H1 (cell line): ENCODE results near the gene MUS81. TPM values are rescaled to one million over a fixed set of nuclear protein-coding genes. Genes with fewer than 3 reads are reported as not detected.

Experiments
- ATF2 ChIP-seq: IDR thresholded peaks from 2 replicates; pipeline ENCODE4 v1.6.1; 2012; ENCODE audit warnings: low read length, inconsistent platforms
- FOSL1 ChIP-seq: IDR thresholded peaks from 2 replicates; pipeline ENCODE4 v1.6.1; 2011; ENCODE audit warnings: mild to moderate bottlenecking, low read depth, low read length, moderate library complexity; ENCODE audit not compliant: insufficient read depth
- MAX ChIP-seq: IDR thresholded peaks from 2 replicates; pipeline ENCODE4 v1.6.1; 2012; ENCODE audit warnings: inconsistent platforms
- NRF1 ChIP-seq: IDR thresholded peaks from 2 replicates; pipeline ENCODE4 v1.6.1; 2011; ENCODE audit warnings: mild to moderate bottlenecking, low read depth, low read length, improper control_type of control experiment
- RXRA ChIP-seq: IDR thresholded peaks from 2 replicates; pipeline ENCODE4 v1.6.1; 2011; ENCODE audit warnings: low read depth, mild to moderate bottlenecking, low read length, moderate library complexity; ENCODE audit not compliant: insufficient read depth
- SAP30 ChIP-seq: fragments of 300-600 bp; sonication (generic); IDR thresholded peaks from 2 replicates; pipeline ENCODE4 v1.7.1; 2012; ENCODE audit warnings: low read length, moderate library complexity, mild to moderate bottlenecking, inconsistent platforms; ENCODE audit not compliant: insufficient read depth, insufficient replicate concordance
- SRF ChIP-seq: IDR thresholded peaks from 2 replicates; pipeline ENCODE4 v1.6.1; 2011; ENCODE audit warnings: mild to moderate bottlenecking, low read depth, low read length, moderate library complexity
- TAF1 ChIP-seq: IDR thresholded peaks from 2 replicates; pipeline ENCODE4 v1.6.1; 2011; ENCODE audit warnings: mild to moderate bottlenecking, low read depth, low read length
- TCF12 ChIP-seq: IDR thresholded peaks from 2 replicates; pipeline ENCODE4 v1.6.1; 2011; ENCODE audit warnings: low read depth, mild to moderate bottlenecking, low read length
- polyA plus RNA-seq, 7 experiments: library from polyadenylated mRNA; depleted of rRNA in 3 of 7; stranded (reverse) in 5 of 7; unstranded in 2 of 7; fragments of >200 nt in 5 of 7; fragments of 200-250 nt in 2 of 7; gene quantifications; 1 replicate in 5 of 7; 2 replicates in 1 of 7; 4 replicates in 1 of 7; pipeline versions ENCODE4 v1.2.1 to v1.2.3, GENCODE V29; 2011 to 2013; ENCODE audit warnings: missing spikeins in 2 of 7, mixed read lengths in 2 of 7
- total RNA-seq: library from RNA; stranded (reverse); fragmentation: NEBNext Ultra II Directional; extraction: Animal tissue kit (Norgen Biotek cat#: 25700); gene quantifications from 2 replicates; pipeline ENCODE4 v1.2.1, GENCODE V29; 2021
- TF ChIP-seq, protein P1 (sequence below): fragments of 300-600 bp; sonication (generic); IDR thresholded peaks from 2 replicates; pipeline ENCODE4 v1.7.1; 2012; ENCODE audit warnings: low read length, moderate library complexity, mild to moderate bottlenecking, inconsistent platforms; ENCODE audit not compliant: insufficient replicate concordance

Gene MUS81
- total and polyA plus RNA-seq, 2 of the 8 experiments (the other 6 are each of a cell fraction or from before 2014, with no cell fraction given), result 30.2 to 31.5 TPM

DNA sequence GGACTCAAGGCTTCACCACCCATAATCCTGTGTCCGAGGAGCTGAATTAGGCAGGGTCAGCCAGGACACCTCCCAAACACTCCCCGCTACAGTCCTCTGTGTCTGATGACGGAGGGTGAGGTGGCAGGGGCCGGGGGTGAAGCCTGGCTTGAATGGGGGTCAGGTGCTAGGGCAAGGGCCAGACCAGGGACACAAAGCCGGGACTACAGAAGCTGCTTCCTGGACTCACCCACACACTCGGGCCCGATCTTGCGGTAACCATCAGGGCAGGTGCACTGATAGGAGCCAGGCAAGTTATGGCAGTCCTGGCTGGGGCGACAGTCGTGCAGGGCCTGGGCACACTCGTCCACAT is 10.1 kb downstream of the MUS81 start (continued):
- TF ChIP-seq, protein P1, sequence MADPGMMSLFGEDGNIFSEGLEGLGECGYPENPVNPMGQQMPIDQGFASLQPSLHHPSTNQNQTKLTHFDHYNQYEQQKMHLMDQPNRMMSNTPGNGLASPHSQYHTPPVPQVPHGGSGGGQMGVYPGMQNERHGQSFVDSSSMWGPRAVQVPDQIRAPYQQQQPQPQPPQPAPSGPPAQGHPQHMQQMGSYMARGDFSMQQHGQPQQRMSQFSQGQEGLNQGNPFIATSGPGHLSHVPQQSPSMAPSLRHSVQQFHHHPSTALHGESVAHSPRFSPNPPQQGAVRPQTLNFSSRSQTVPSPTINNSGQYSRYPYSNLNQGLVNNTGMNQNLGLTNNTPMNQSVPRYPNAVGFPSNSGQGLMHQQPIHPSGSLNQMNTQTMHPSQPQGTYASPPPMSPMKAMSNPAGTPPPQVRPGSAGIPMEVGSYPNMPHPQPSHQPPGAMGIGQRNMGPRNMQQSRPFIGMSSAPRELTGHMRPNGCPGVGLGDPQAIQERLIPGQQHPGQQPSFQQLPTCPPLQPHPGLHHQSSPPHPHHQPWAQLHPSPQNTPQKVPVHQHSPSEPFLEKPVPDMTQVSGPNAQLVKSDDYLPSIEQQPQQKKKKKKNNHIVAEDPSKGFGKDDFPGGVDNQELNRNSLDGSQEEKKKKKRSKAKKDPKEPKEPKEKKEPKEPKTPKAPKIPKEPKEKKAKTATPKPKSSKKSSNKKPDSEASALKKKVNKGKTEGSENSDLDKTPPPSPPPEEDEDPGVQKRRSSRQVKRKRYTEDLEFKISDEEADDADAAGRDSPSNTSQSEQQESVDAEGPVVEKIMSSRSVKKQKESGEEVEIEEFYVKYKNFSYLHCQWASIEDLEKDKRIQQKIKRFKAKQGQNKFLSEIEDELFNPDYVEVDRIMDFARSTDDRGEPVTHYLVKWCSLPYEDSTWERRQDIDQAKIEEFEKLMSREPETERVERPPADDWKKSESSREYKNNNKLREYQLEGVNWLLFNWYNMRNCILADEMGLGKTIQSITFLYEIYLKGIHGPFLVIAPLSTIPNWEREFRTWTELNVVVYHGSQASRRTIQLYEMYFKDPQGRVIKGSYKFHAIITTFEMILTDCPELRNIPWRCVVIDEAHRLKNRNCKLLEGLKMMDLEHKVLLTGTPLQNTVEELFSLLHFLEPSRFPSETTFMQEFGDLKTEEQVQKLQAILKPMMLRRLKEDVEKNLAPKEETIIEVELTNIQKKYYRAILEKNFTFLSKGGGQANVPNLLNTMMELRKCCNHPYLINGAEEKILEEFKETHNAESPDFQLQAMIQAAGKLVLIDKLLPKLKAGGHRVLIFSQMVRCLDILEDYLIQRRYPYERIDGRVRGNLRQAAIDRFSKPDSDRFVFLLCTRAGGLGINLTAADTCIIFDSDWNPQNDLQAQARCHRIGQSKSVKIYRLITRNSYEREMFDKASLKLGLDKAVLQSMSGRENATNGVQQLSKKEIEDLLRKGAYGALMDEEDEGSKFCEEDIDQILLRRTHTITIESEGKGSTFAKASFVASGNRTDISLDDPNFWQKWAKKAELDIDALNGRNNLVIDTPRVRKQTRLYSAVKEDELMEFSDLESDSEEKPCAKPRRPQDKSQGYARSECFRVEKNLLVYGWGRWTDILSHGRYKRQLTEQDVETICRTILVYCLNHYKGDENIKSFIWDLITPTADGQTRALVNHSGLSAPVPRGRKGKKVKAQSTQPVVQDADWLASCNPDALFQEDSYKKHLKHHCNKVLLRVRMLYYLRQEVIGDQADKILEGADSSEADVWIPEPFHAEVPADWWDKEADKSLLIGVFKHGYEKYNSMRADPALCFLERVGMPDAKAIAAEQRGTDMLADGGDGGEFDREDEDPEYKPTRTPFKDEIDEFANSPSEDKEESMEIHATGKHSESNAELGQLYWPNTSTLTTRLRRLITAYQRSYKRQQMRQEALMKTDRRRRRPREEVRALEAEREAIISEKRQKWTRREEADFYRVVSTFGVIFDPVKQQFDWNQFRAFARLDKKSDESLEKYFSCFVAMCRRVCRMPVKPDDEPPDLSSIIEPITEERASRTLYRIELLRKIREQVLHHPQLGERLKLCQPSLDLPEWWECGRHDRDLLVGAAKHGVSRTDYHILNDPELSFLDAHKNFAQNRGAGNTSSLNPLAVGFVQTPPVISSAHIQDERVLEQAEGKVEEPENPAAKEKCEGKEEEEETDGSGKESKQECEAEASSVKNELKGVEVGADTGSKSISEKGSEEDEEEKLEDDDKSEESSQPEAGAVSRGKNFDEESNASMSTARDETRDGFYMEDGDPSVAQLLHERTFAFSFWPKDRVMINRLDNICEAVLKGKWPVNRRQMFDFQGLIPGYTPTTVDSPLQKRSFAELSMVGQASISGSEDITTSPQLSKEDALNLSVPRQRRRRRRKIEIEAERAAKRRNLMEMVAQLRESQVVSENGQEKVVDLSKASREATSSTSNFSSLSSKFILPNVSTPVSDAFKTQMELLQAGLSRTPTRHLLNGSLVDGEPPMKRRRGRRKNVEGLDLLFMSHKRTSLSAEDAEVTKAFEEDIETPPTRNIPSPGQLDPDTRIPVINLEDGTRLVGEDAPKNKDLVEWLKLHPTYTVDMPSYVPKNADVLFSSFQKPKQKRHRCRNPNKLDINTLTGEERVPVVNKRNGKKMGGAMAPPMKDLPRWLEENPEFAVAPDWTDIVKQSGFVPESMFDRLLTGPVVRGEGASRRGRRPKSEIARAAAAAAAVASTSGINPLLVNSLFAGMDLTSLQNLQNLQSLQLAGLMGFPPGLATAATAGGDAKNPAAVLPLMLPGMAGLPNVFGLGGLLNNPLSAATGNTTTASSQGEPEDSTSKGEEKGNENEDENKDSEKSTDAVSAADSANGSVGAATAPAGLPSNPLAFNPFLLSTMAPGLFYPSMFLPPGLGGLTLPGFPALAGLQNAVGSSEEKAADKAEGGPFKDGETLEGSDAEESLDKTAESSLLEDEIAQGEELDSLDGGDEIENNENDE, result no peak
- TF ChIP-seq SAP30, result no peak
- TF ChIP-seq ATF2, result no peak
- no peak for TF ChIP-seq TCF12
- TF ChIP-seq TAF1, result no peak
- no peak for TF ChIP-seq SRF
- TF ChIP-seq FOSL1, result no peak
- TF ChIP-seq NRF1, result no peak
- TF ChIP-seq MAX, result no peak
- no peak for TF ChIP-seq RXRA
